NCI-H2196 (cell line): ENCODE measurements around the gene AKR1C2.
"Not testable (repeated sequence)": the region's sequence is repeated elsewhere in the genome, so short reads cannot be mapped to it uniquely, and the experiment has no call there.

Source experiments
- DNase-seq: peaks from one replicate; lab custom pipeline; 2025; ENCODE audit not compliant: unreplicated experiment; lab: John Stamatoyannopoulos, UW

AKR1C2 gene

GRCh38 chr10:5025461-5025881, 21.8 kb upstream of the AKR1C2 start:
- not testable (repeated sequence) for DNase-seq

- no peak for DNase-seq
These were observed 19.6 kb upstream of the AKR1C2 start for GRCh38 chr10:5023177-5023805.

GRCh38 chr10:5021624-5022290, 18.1 kb upstream of the AKR1C2 start:
- not testable (repeated sequence) for DNase-seq

GRCh38 chr10:5019770-5020612, 16.3 kb upstream of the AKR1C2 start:
- not testable (repeated sequence) for DNase-seq

DNA sequence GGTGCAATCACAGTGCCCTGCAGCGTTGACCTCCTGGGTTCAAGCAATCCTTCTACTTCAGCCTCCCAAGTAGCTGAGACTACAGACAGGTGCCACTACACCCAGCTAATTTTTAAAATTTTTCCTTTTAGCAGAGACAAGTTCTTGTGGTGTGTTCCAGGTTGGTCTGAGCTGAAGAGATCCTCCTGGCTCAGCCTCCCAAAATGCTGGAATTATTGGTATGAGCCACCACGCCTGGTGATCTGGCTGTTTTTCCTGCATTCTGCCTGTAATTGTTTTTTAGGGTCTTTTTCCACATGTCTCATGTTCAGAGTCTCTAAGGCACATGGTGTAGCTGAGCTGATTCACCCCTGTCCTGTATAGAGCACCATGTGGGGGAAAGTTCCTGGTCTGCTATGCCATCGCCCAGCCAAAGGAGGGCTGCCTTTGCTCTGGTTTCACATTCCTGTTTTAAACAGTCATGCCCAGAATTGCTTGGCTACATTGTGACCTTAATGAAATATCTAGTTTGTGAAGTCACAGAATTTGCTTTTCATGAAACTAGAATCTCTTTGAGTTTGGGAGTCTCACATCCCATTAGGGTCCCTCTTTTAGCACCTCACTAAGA, 15.1 kb upstream of the AKR1C2 start:
- DNase-seq, result not testable (repeated sequence)

- no peak for DNase-seq
These were observed 14.5 kb upstream of the AKR1C2 start for GRCh38 chr10:5018134-5018533.

DNA sequence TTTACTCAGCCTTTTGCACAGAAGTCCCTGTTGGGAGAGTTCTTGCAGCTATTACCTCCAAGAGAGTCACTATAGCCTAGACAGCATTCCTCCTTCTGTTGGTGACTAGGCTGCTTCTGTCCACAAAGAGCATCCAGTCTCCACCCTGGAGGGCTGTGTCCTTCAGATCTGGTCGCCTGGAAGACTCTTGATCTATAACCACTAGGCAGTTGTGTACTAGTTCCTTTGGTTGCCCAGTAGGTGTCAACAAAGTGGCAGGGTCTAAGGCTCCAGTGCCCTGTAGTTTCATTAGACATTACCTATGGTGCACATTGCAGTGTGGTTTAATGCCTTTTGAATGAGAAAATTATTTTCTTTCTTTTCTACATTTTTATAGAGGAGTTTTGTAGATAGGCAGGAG, 11.3 kb upstream of the AKR1C2 start:
- no peak for DNase-seq

DNA sequence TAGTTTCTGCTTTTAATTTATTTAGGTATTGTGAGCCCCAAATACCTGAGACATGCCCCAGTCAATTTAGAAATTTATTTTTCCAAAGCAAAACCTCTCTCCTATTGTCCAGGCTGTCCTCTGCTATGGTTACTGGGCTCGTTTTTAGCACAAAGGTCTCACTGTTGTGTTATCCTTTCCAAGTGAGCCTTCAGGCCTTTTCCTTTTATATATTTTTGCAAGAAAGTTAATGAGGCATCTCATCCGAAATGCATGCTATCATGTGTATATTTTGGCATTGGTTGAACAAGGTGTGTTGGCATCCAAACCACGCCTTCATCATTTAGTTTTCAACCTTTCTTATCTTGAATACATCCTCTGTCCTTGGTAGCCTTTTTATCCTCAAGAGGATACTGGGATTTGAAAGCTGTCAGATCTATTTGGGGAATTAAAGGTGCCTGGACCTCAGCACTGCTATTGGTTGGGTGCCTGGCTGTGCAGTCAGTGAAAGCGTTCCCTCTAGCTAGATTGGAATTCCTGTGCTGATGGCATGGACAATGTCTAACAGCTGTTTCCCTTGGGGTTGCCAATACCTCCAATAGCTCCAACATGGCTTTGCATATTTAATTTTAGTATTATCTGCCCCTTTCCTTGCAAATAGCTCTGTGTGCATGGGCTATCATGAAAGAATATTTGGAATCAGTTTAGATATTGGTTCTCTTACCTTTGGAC, 10.7 kb upstream of the AKR1C2 start:
- not testable (repeated sequence) for DNase-seq

GRCh38 chr10:5013385-5013784, 9.7 kb upstream of the AKR1C2 start:
- DNase-seq, result no peak

DNA sequence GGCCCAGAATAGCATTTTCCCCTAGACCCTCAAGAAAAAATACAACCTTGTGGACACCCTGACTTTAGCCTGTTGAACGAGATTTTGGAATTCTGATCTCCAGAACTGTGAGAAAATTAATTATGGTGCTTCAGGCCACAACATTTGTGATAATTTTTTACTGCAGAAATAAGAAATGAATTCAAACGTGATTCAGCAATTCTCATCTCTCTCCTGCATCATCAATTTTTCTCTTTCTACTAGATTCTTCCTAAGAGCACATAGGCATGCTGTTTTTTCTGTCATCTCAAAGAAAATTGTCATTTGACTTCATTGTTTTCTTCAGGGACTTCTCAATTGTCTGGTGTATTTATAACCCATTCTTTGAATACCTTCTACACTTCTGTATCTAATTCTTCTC, 8.9 kb upstream of the AKR1C2 start:
- DNase-seq, result no peak

- DNase-seq, result not testable (repeated sequence)
These were observed 7.7 kb upstream of the AKR1C2 start for GRCh38 chr10:5011392-5011791.

DNA sequence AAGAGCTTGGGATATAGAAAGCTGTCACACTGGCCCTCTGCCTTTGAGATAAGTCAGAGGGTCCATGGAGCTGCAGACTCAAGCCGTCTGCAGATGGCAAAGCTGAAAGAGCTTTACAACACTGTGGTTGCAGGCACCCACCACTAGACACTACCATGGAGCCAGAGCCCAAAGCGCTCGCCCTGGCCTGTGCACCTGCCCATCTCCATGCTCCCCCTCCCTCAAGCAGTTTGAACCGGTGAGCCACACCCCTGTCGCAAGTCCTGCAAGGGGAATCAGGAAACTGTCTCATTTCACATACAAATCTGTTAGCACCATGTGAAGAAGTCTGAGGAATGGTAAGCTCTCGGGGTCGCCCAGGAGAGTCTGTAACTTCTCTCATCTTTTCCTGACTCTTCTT, 6.4 kb upstream of the AKR1C2 start:
- DNase-seq, result not testable (repeated sequence)

- not testable (repeated sequence) for DNase-seq
These were observed 5.3 kb upstream of the AKR1C2 start for GRCh38 chr10:5008857-5009548.

DNA sequence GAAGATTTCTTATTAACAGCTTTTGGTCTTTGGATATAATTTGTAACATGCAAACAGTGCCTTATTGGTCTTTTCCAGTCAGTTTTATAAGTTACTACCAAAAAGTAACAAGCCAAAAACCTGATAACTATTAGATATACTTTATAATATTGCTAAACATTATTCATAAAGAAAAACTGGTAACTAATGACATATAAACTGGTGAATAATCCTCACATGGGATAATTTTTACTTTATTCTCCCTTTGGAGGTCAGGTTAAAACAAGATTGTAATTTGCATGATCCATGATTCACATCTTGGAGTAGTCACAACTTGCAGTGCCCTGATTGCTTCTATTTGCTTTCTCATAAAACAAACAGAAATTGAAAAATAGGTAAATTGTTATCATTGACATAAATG, 844 bp upstream of the AKR1C2 start:
- not testable (repeated sequence) for DNase-seq

DNA sequence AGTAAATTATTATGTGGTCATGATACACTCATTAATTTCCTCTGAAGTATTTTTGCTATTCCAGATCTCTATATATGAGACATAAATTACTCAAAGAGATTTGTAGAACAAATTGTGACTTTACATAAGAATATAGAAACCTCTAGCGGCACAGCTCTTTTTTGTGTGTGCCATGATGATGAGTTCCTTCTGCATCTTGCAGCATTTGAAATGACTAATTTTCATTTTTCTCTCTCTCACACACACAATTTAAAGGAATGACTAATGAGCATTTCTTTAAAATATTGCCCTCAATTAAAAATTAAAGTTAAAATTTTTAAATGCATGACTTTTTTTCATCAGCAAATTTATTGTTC, 351 bp upstream of the AKR1C2 start:
- DNase-seq, result not testable (repeated sequence)

DNA sequence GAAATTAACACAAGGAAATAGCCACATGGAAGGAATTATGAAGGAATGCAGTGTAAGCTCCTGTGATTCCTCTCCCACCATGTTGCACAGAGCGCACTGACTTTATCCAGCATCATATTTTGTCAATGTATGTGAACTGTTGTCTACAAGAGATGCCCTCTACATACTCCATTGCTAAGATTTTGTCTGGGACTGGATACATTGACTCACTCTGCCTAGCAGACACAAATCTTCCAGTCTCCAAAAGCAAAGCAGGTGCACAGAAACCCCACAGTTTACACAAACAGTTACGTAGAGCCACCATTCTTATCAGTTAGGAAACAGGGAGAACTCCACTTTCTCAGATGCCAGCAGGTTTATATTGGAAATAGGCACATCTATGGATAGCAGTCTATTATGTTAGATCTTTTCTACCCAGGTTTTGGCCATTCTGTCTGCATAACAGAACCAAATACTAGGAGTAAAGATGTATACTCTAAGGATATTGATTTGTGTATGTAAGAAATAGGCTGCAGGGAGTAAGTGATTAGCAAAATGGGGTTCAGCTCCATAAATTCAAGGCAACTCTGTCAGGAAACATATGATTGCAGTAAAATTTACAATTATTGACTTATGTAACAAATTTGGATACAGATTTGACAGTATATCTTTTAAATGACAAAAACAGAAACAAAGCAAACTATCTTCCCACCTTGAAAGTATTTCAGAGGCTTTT, 1.5 kb downstream of the AKR1C2 start:
- no peak for DNase-seq

- DNase-seq, result no peak
These were observed 5.0 kb downstream of the AKR1C2 start for GRCh38 chr10:4998671-4999070.

DNA sequence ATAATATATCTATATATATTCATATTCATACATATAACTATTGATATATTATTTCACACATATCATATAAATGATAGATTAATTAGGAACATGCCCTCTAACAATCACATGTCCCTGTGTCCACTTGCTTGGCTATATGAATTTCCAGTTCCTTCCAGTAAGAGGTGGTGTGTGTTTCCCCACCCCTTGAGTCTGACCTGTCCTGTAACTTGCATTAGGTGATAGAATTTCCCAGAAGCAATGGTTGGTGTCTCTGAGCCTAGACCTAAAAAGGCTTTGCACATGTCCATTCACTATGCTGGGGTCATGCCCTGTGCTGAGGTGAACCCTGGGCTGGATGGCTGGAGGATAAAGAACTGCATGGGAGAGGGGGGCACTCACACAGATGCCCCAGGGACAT, 9.4 kb downstream of the AKR1C2 start:
- DNase-seq, result not testable (repeated sequence)

- not testable (repeated sequence) for DNase-seq
These were observed 11.1 kb downstream of the AKR1C2 start for GRCh38 chr10:4992564-4992963.

DNA sequence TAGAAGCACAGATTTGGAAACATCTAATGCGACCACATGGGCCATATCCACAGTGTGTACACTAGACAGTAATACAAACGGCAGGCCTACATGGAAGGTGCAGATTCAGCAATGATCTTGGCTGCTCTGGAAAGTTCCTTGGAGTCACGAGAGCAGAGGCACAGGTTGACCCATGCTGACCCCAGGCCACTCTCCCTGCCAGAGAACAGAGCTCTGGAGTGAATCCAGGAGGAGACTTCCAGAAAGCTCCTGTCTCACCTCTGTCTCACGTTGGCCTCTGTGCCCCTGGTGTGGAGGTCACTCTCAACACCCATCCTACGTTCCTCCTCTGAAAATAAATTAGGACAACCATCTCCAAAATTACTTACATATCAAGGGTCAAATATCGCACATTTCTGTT, 12.2 kb downstream of the AKR1C2 start:
- DNase-seq, result not testable (repeated sequence)
